Measurements from ENCODE around the gene CFLAR. TPM values are rescaled to one million over a fixed set of nuclear protein-coding genes. Genes with fewer than 3 reads are reported as not detected.

The CFLAR gene
- total RNA-seq, 1 experiment from 2014 or later, result 21.5 TPM

- TF ChIP-seq STAT6 (CRISPR knock-in tag; conservative IDR thresholded peaks at IDR 0.05; ENCODE audit: low read depth) (no peak), AFF4 (CRISPR knock-in tag; IDR thresholded peaks at IDR 0.05; ENCODE audit: borderline replicate concordance) (no peak), ESRRA (CRISPR knock-in tag; IDR thresholded peaks at IDR 0.05; ENCODE audit: borderline replicate concordance) (no peak), ETV6 (CRISPR knock-in tag; IDR thresholded peaks at IDR 0.05) (no peak), TEAD1 (CRISPR knock-in tag; IDR thresholded peaks at IDR 0.05) (no peak), NFATC4 (CRISPR knock-in tag; IDR thresholded peaks at IDR 0.05) (no peak), CREB1 (CRISPR knock-in tag; IDR thresholded peaks at IDR 0.05) (no peak), ARID4B (CRISPR knock-in tag; IDR thresholded peaks at IDR 0.05; ENCODE audit: borderline replicate concordance) (no peak), ZNF219 (CRISPR knock-in tag; IDR thresholded peaks at IDR 0.05; ENCODE audit: borderline replicate concordance) (no peak)
These were observed 40.1 kb downstream of the CFLAR start (continued) for GRCh38 chr2:201156036-201156435.

- no peak overlapping the region for H3K27ac Mint-ChIP-seq
- DNase-seq (ENCODE audit: low spot score) (no peak), ATAC-seq (no peak)
- H3K27me3 Mint-ChIP-seq (ENCODE audit: low read depth), result no peaks in the 10 kb centered on the region
- TF ChIP-seq ZNF512 (CRISPR knock-in tag; IDR thresholded peaks at IDR 0.05; ENCODE audit: borderline replicate concordance) (no peak), USF1 (CRISPR knock-in tag; IDR thresholded peaks at IDR 0.05) (no peak), ZNF121 (CRISPR knock-in tag; IDR thresholded peaks at IDR 0.05) (no peak), ESRRA (CRISPR knock-in tag; IDR thresholded peaks at IDR 0.05; ENCODE audit: borderline replicate concordance) (no peak)
- ChIA-PET POLR2A (no interaction called here), CTCF (interaction anchor here (2.1 kb wide), 1 partner anchor 88 kb away, joined by 18 read pairs; no protein-coding TSS in a partner anchor)
- no peaks in the 10 kb centered on the region for H3K36me3 Mint-ChIP-seq
- H3K4me3 Mint-ChIP-seq, result no peak overlapping the region
- H3K4me1 Mint-ChIP-seq, result peaks cover 13% of the 10 kb centered on the region
- no peaks in the 10 kb centered on the region for H3K9me3 Mint-ChIP-seq
These were observed 40.7 kb downstream of the CFLAR start for GRCh38 chr2:201156640-201157039.

Data from WTC11 (cell line).